Neural progenitor cell (in vitro differentiated cells): Measurements from ENCODE around the gene PA2G4. TPM values are rescaled to one million over a fixed set of nuclear protein-coding genes. Genes with fewer than 3 reads are reported as not detected.

ENCODE experiments used
- DNase-seq: peaks from one replicate; pipeline ENCODE4 v3.0.0-alpha.2; 2016; ENCODE audit warnings: low spot score
- H2AFZ ChIP-seq: fragments of 200-600 bp; sonication (generic); replicated peaks from 2 replicates; pipeline ENCODE4 v1.6.1; 2016; ENCODE audit warnings: antibody characterized with exemption
- H3F3A ChIP-seq: fragments of 200-600 bp; sonication (generic); 2 replicates; pipeline ENCODE4 v1.6.1; 2016; ENCODE audit warnings: antibody characterized with exemption, low read depth
- H3K27ac ChIP-seq: fragments of 200-600 bp; sonication (generic); 2 replicates; pipeline ENCODE4 v1.5.1; 2016; ENCODE audit warnings: mild to moderate bottlenecking
- H3K27me3 ChIP-seq: fragments of 200-600 bp; sonication (generic); 2 replicates; pipeline ENCODE4 v1.6.1; 2016; ENCODE audit warnings: mild to moderate bottlenecking, moderate library complexity
- H3K36me3 ChIP-seq: fragments of 200-600 bp; sonication (generic); 2 replicates; pipeline ENCODE4 v1.5.1; 2016
- H3K4me1 ChIP-seq: fragments of 200-600 bp; sonication (generic); 2 replicates; pipeline ENCODE4 v1.6.1; 2016; ENCODE audit warnings: mixed run types
- H3K4me2 ChIP-seq: fragments of 200-600 bp; sonication (generic); 2 replicates; pipeline ENCODE4 v1.6.1; 2016
- H3K4me3 ChIP-seq: fragments of 200-600 bp; sonication (generic); 2 replicates; pipeline ENCODE4 v1.5.1; 2016
- H3K79me2 ChIP-seq: fragments of 200-600 bp; sonication (generic); 2 replicates; pipeline ENCODE4 v1.6.1; 2016; ENCODE audit warnings: low read depth
- H3K9ac ChIP-seq: fragments of 200-600 bp; sonication (generic); 2 replicates; pipeline ENCODE4 v1.6.1; 2016
- H3K9me3 ChIP-seq: fragments of 200-600 bp; sonication (generic); 2 replicates; pipeline ENCODE4 v1.5.1; 2016; ENCODE audit warnings: low read depth
- H4K20me1 ChIP-seq: fragments of 200-600 bp; sonication (generic); 2 replicates; pipeline ENCODE4 v1.6.1; 2016; ENCODE audit warnings: low read depth
- H3K27ac Mint-ChIP-seq: 3 replicates; pipeline ENCODE4 v1.8.0; 2021; ENCODE audit warnings: mixed read lengths
- H3K27me3 Mint-ChIP-seq: 2 replicates; pipeline ENCODE4 v1.8.0; 2022; ENCODE audit warnings: low read depth, mild to moderate bottlenecking, inconsistent platforms, moderate library complexity, mixed read lengths; ENCODE audit not compliant: insufficient read depth
- H3K36me3 Mint-ChIP-seq: 3 replicates; pipeline ENCODE4 v1.8.0; 2021; ENCODE audit warnings: mixed read lengths
- H3K4me1 Mint-ChIP-seq: 3 replicates; pipeline ENCODE4 v1.8.0; 2021; ENCODE audit warnings: mixed read lengths
- H3K4me3 Mint-ChIP-seq: 3 replicates; pipeline ENCODE4 v1.8.0; 2021; ENCODE audit warnings: mild to moderate bottlenecking, moderate library complexity, mixed read lengths
- H3K9me3 Mint-ChIP-seq: 3 replicates; pipeline ENCODE4 v1.8.0; 2020; ENCODE audit warnings: mixed read lengths
- CTCF ChIP-seq: fragments of 200-600 bp; sonication (generic); IDR thresholded peaks from 2 replicates; pipeline ENCODE4 v1.5.1; 2017; ENCODE audit warnings: antibody characterized with exemption, mild to moderate bottlenecking
- EZH2 ChIP-seq: fragments of 200-600 bp; sonication (generic); IDR thresholded peaks from 2 replicates; pipeline ENCODE4 v1.6.1; 2017; ENCODE audit warnings: antibody characterized with exemption, mild to moderate bottlenecking, moderate library complexity
- EZH2phosphoT487 ChIP-seq: fragments of 200-600 bp; sonication (generic); IDR thresholded peaks from 2 replicates; pipeline ENCODE4 v1.6.1; 2017; ENCODE audit warnings: antibody characterized with exemption
- total RNA-seq: library from RNA; depleted of rRNA; stranded (reverse); fragments of >200 nt; gene quantifications from 2 replicates; pipeline ENCODE4 v1.2.3, GENCODE V29; 2015; ENCODE audit warnings: low replicate concordance

PA2G4 gene
- total RNA-seq, 1 donor from 2014 or later: 242 TPM

- H3K4me3 Mint-ChIP-seq: peak overlapping the region; percentile 99
- peaks cover 78% of the 10 kb centered on the region for H3F3A ChIP-seq
- peaks cover 70% of the 10 kb centered on the region for H3K4me1 Mint-ChIP-seq
- peaks cover 33% of the 10 kb centered on the region for H3K27me3 Mint-ChIP-seq
- H3K27me3 ChIP-seq: no peaks in the 10 kb centered on the region
- peaks cover 58% of the 10 kb centered on the region for H4K20me1 ChIP-seq
- no peaks in the 10 kb centered on the region for H3K9me3 Mint-ChIP-seq
- no peak overlapping the region for H3K27ac ChIP-seq
- H3K36me3 ChIP-seq: no peaks in the 10 kb centered on the region
- peak overlapping the region; percentile 73 for H3K4me3 ChIP-seq
- H3K4me2 ChIP-seq: peak overlapping the region; percentile 90
- H3K9ac ChIP-seq: peak overlapping the region; percentile 90
- no peak for DNase-seq
- peaks cover 49% of the 10 kb centered on the region for H3K4me1 ChIP-seq
- H3K36me3 Mint-ChIP-seq: peaks cover 59% of the 10 kb centered on the region
- TF ChIP-seq EZH2 (no peak), CTCF (no peak), EZH2phosphoT487 (no peak)
- H2AFZ ChIP-seq: no peak overlapping the region
- no peaks in the 10 kb centered on the region for H3K9me3 ChIP-seq
- peaks cover 30% of the 10 kb centered on the region for H3K79me2 ChIP-seq
- H3K27ac Mint-ChIP-seq: peak overlapping the region; percentile 100
These were observed 55.3 kb downstream of the PA2G4 start for GRCh38 chr12:56159482-56160192.

- no peak for DNase-seq
- Histone ChIP-seq H3K36me3 (no peaks in the 10 kb centered on the region), H3K9me3 (no peaks in the 10 kb centered on the region), H3K4me1 (peaks cover 49% of the 10 kb centered on the region), H3K9ac (no peak overlapping the region), H2AFZ (no peak overlapping the region), H3K4me2 (peak overlapping the region; percentile 90), H4K20me1 (peaks cover 58% of the 10 kb centered on the region), H3K27ac (peak overlapping the region; percentile 77), H3K79me2 (peaks cover 30% of the 10 kb centered on the region), H3F3A (peaks cover 82% of the 10 kb centered on the region), H3K4me3 (peak overlapping the region; percentile 73), H3K27me3 (no peaks in the 10 kb centered on the region)
- Mint-ChIP-seq H3K9me3 (no peaks in the 10 kb centered on the region), H3K36me3 (peaks cover 57% of the 10 kb centered on the region), H3K27me3 (peaks cover 33% of the 10 kb centered on the region), H3K4me1 (peaks cover 64% of the 10 kb centered on the region), H3K4me3 (peak overlapping the region; percentile 99), H3K27ac (peak overlapping the region; percentile 100)
- TF ChIP-seq EZH2phosphoT487 (no peak), CTCF (no peak), EZH2 (no peak)
These were observed 55.9 kb downstream of the PA2G4 start for GRCh38 chr12:56160193-56160763.

- Histone ChIP-seq H3K4me1 (peaks cover 49% of the 10 kb centered on the region), H3F3A (peaks cover 83% of the 10 kb centered on the region), H3K4me2 (peak overlapping the region; percentile 90), H3K27me3 (no peaks in the 10 kb centered on the region), H3K4me3 (peak overlapping the region; percentile 73), H3K27ac (peak overlapping the region; percentile 77), H4K20me1 (peaks cover 63% of the 10 kb centered on the region), H3K9ac (no peak overlapping the region), H3K36me3 (peaks cover under 1% of the 10 kb centered on the region), H3K79me2 (peaks cover 30% of the 10 kb centered on the region), H2AFZ (no peak overlapping the region), H3K9me3 (no peaks in the 10 kb centered on the region)
- no peaks in the 10 kb centered on the region for H3K9me3 Mint-ChIP-seq
- H3K36me3 Mint-ChIP-seq: peaks cover 56% of the 10 kb centered on the region
- H3K4me3 Mint-ChIP-seq: peak overlapping the region; percentile 99
- peaks cover 60% of the 10 kb centered on the region for H3K4me1 Mint-ChIP-seq
- H3K27me3 Mint-ChIP-seq: peaks cover 33% of the 10 kb centered on the region
- peak; percentile 12 for DNase-seq
- no peak for TF ChIP-seq CTCF
- TF ChIP-seq EZH2: no peak
- no peak for TF ChIP-seq EZH2phosphoT487
- H3K27ac Mint-ChIP-seq: peak overlapping the region; percentile 87
These were observed 56.7 kb downstream of the PA2G4 start for GRCh38 chr12:56160894-56161689.
